GM20431 (cell line): ENCODE data around the gene POLR1H.

Source experiments
- in situ Hi-C: fragments of 300-500 bp; cut with MseI, MboI; formaldehyde crosslinking; loops from one replicate; pipeline ENCODE4 v1.15.0; 2020; ENCODE audit warnings: low sequenced_read_pairs; ENCODE audit not compliant: unreplicated experiment

Gene POLR1H

DNA sequence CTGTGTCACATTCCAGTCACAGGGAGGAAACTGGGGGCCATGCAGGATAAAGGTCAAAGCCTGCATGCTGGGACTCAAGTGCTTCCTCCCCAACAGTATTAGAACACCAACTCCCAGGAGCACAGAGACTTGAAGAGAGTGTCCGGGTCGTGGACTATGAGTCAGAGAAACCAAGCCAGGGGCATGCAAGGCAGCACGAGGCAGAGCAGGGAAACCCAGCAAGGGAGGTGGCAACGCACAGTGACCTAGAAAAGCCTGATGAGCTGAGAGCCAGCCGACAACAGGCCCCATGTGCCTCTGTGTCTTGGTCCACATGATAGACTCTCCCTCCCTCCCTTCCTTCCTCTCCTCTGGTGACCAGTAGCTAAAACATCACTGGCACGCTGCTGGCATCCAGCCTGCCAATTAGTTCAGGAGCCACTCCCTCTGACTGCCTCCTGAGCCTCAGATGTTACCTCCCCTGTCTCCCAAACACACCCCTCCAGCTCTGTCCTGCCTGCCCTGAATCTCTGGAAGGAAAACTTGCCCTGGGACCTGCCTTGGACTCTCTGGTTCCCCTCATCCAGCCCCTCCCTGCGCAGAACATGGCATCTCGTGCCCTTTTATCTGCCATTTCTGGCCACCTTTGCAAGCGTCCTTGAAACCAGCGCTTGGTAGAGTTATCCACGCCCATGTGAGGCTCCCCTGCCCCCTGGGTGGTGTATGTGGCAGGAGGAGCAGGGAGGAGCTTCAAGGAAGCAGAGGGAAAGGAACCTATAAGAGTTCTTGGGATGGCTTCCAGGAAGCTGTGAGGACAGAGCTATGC, 30.7 kb downstream of the POLR1H start:
- in situ Hi-C loops, result no loop called here

GRCh38 chr6:30092852-30093543, 31.9 kb downstream of the POLR1H start:
- in situ Hi-C loops, result no loop called here

DNA sequence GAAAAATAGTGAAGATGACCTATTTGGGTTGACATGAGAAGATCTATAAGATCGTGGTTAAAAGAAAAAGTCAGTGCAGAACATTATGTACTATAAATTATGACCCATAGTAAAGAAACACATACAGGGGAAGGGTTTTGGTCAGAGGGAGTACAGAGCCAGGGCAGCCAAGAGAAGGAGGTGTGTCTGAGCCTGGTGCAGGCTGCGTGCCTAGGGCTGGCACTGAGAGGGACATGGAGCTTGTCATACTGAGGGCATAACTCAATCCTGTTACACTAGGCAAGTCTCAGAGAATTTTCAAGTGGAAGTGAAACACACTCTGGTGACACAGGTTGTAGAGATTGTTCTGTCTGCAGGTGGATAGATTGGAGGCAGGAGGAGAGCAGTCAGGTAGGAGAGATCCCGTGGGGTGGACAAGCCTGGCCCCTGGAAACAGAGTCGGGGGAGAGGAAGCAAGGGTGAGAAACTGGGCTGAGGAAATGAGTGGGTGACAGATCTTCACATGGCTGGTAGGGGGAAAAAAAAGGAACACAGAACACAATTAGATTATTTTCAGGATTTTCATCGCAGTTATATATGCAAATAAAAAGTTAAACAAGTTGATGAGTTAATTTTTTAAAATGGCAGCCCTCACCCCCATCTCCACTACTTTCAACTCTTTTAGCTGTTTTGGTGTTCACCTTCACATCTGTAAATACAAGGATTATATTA, 33.0 kb downstream of the POLR1H start:
- in situ Hi-C loops, result no loop called here

GRCh38 chr6:30096829-30097228, 35.8 kb downstream of the POLR1H start:
- in situ Hi-C loops, result no loop called here

GRCh38 chr6:30097902-30098768, 37.1 kb downstream of the POLR1H start:
- in situ Hi-C loops, result no loop called here

- in situ Hi-C loops, result no loop called here
Observed at GRCh38 chr6:30100154-30100553, 39.1 kb downstream of the POLR1H start.

DNA sequence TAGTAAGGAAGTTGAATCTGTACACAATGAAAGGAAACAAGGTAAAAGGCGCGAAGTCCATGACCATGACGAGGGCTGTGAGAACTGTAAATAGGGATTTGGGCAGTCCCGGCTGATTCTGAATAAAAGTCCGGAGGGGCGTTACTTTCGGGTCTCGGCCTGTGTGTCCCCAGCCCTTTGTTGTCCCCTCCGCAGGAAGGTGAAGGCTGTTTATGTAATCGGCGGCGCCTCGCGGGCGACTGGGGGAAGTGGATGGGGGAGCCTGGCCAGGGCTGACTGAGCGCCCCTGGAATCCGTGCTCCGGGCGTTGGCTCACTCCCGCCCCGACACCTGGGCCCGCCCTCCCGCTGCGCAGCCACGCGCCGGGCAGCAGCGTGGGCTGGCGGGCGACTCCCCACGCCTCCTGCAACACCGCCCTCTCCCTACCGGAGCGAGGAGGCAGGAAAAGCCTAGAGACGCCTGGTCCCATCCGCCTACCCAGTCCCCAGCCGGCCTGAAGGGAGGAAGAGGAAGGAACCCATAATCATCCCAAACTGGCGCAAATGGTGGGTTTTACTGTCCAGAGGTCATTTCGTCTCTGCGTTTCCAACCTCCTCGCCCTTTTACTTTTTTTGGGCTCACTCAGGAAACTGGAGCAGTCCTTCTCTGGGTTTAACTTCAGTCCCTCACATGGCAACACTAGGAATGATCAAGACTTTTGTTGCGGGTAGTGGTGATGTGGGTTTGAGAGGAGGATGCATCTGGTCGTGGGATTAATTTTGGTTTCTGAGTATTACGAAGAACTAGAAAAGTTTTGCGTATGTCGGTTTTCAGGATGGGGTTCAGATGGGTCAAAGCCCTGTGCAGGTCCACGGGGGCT, 39.7 kb downstream of the POLR1H start:
- in situ Hi-C loops, result no loop called here

- in situ Hi-C loops, result no loop called here
Observed at GRCh38 chr6:30101444-30102413, 40.7 kb downstream of the POLR1H start.

GRCh38 chr6:30102414-30102969, 41.4 kb downstream of the POLR1H start:
- in situ Hi-C loops, result no loop called here

DNA sequence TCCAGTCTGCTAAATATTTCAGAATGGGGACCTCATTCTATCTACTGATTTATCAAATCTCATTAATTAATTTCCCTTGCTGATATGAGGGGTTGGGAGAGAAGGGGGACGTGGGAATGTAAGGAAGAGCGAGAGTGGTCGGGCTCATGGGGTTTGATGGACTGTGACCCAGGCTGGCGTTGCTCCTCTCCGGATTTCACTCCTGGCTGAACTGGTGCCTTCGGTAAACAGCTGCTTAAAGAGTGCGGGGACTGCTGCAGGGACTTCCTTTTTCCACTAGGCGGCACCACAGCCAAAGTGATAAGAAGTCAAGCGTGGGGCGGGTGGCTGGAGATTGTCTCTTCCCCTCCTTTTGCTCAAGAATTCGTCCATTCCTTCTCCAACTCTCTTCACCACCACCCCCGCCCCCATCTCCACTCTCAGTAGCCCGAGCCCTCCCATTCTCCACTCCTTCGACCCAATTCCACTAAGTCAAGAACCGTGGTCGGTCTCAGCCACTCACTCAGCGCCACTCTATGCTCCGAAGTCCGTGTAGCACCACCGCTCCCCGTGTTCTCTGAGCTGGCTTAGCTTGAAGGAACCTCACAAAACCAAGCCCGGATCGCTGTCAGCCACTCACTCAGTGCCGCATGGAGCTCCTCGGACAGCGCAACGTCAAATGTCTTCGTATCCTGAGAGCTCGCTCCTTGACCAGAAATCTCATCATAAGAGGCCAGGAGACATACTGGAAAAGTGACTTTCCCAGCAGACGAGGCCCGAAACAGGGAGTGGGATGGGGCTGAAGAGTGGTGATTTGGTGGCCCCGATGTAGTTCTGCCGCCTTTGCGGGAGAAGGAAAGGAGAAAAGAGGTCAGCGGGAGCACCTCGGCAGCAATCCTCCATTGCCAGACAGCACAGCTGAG, 42.2 kb downstream of the POLR1H start:
- in situ Hi-C loops, result no loop called here

GRCh38 chr6:30103872-30104179, 42.8 kb downstream of the POLR1H start:
- in situ Hi-C loops, result no loop called here

DNA sequence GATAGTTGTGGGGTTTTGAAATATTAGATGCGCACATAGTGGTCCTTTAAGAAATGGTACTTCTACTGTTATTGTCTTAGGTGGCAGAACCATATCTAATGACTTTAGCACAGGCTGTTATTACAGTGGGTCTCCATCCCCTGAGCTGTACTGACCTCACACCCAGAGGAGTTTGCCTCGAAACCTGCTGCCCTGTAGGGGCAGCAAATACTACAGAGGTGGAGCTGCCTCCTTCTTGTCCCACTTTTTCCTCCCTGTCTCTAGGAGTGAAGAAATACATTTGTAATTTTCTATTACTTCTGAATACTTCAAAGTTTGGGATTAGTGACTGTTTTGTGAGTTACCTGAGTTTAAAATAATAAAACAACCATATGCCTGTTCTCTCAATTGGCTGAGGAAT, 43.6 kb downstream of the POLR1H start:
- in situ Hi-C loops, result no loop called here

GRCh38 chr6:30111266-30111856, 50.3 kb downstream of the POLR1H start:
- in situ Hi-C loops, result no loop called here

DNA sequence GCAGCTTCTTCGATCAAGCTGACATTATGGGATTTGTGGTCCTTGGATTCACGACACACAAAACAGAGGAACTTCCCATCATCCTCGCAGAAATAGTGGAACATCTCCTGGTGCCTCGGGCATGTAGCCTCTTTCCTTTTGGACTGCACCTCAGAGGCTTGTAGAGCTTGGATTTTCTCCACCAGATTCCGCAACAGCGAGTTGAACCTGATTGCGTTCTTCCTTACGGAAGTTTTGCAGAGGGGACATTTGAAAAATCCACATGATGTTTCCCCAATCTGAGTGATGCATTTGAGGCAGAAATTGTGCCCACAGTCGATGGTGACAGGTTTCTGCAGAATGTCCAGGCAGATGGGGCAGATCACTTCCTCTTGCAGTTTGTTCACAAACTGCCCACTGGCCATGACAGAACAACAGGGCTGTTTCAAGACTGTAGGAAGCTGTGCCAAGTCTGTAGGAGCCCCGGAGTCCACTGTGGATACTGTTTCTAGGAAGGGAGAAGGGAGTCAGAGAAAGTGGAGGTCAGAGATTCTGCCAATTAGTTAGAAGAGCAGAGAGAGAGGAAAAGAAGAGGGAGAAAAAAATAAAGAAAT, 51.4 kb downstream of the POLR1H start:
- in situ Hi-C loops, result no loop called here

DNA sequence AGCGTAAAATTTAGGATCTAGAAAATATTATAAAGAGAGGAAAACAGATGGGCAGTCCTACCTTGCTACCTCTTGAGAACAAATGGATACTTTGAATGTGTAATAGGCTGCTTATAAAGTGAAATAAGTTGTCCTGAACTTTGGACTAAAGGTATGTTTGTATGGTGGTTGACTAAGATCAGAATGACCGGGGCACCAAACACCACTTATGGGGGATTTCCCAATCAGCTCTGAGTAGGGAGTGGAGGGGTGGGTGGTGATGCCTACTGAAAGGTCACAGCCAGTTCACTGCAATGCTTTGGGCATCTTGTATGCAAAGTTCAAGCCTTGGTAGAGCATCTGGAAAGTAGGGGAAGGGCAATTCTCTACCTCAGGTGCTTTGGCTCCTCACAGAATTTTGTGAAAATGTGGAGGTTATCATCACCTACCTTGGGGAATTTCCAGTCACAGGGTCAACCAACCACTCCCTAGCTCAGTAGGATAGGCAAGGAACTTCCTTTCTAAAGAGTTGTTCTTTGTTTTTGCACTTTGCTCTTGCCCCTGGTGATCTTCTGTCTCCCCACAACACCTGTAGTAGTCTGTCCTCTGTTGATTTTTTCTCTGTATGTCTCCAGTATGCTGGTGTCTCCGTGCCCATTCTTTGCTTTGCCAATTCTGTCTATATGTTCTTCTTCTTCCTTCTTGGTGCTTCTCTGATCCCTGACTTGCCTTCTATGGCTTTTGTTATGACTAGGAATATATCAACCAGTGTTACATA, 52.1 kb downstream of the POLR1H start, which contains the start of gene TRIM31:
TRIM31 (minus strand) TSS at position 88 of the 757 bp plus-strand sequence. CDS start 285 bp downstream, outside the sequence.
- in situ Hi-C loops, result no loop called here
